HG02981 (cell line): ENCODE results near the gene DCAF6.

Source experiments
- ATAC-seq: cut with Tn5 transposase; IDR thresholded peaks from one replicate; pipeline ENCODE4 v1.9.1; 2021; ENCODE audit warnings: mild to moderate bottlenecking, moderate library complexity; ENCODE audit not compliant: unreplicated experiment

The DCAF6 gene

DNA sequence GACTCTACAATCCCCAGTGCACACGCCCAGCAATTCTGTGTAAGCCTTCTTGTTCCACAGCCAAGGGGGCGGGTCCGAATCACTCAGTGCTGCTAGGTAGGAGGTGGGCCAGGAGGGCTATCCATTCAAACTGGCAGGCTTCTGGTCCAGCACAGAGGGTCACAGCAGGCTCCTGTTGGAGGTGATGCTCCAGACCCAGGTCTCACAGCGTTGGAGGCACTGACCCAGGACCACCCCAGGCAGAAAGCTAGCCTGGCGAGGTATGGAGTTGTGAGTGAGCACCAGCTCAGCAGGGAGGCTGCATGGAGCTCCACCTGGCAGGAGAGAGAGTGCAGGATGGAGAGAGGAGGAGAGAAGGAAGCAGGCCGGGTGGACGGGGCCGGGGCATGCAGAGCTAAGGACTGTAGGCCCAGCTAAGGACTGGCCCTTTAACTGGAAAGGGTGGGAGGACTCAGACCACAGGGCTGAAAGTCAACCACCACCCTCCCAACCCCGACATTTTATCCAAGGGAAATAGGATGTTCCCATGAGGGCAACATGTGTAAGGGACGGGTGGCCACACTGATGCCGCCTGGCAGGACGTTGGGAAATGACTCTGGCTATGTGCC, 161.5 kb downstream of the DCAF6 start:
- no peak for ATAC-seq

DNA sequence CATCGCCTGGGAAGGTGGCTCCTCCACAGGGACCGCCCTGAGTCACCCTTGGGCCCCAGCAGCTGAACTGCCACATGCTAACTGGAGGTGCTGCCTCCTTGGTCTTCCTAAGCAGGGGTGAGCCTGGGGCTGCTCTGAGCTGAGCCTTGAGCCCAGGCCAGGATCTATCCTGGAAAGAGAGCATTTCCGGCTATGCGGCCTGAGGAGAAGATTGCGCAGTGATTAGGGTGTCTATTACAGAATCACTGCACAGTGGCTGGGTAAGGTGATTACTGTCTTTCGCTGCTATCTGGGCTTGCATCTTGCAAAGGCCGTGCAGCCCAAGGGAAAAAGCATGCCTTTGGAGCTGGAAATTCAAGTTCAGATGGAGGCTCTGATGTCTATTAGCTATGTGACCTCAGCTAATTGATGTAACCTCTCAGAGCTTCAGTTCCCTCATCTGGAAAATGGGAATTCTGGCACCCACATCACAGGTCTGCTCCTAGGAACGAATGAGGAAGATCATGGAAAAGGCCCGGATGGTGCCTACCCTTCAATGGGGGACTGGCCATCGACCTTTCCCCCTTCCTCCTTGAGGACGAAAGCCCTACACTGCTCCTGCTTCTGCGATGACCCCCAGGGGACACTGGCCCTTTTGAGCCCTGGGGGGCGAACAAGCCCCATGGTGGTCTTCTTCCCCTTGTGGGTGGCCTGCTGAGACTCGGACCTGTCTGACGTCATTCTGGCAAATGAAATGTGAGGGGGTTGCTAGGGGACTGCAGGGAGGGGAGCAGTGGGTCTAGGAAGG, 162.2 kb downstream of the DCAF6 start:
- ATAC-seq: no peak

DNA sequence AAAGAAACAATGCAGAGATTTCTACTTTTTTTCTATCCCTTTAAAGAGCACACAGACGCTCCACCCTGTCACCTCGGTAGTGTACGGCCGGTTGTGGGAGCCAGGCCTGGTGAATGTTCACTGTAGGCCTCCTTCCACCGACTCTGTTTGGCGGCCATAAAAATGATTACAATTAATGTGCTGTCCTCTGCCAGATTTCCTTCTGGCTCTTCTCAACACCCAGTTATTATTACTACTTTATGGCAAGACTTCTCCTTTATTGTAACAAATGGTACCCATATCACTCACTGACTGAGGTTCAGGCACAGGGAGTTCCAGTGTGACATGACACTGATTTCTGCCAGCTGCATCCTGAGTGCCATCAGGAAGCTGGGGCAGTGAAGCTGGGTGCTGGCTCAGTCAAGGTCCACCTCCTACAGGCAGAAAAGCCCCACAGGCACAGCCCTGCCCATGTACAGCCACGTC, 162.9 kb downstream of the DCAF6 start:
- ATAC-seq: no peak

DNA sequence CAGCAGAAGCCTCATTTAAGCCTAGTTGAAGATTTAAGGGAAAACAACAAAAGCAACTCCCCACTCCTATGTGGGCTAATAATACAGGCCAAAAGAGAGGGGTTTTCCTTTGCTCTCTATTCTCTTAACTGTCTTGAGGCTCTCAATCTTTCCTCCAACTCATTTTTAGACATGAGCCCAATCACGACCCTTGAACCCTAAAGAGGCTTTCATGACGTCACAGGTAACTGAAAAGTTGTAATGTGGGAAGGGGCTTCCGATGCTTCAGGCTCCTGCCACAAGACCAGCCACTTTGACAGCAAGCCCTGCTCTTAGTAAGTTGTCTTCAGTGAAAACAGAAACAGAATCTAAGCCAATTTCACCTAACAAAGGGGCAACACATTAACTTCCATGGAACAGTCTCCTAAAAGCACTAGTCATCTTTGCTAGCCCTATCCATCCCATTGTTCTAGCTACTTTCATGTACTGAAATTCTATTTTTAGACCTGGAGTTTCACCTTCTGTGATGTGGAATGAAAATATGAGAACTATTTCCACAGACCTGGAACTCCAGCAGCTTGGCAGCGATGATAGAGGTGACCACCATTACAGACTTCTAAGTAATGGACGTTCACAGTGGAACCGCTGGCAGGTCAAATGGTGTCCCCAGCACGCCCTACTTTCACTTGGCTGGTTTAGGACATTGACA, 164.0 kb downstream of the DCAF6 start:
- no peak for ATAC-seq

DNA sequence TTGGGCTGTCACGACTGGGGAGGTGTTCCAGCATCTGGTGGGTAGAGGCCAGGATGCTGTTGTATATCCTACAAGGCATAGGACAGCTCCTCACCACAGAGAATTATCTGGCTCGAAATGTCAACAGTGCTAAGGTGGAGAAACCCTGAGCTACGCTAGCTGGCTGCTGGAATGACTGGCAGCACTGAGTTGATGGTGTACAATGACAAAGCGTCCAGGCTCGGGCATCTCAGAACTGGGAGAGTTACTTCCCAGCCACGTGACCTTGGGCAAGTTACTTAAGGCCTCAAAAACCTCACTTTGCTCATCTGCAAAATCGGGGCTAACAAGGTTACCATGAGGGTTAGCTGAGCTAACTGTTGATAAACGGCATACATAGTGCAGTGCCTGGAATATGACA, 164.9 kb downstream of the DCAF6 start:
- ATAC-seq: no peak

DNA sequence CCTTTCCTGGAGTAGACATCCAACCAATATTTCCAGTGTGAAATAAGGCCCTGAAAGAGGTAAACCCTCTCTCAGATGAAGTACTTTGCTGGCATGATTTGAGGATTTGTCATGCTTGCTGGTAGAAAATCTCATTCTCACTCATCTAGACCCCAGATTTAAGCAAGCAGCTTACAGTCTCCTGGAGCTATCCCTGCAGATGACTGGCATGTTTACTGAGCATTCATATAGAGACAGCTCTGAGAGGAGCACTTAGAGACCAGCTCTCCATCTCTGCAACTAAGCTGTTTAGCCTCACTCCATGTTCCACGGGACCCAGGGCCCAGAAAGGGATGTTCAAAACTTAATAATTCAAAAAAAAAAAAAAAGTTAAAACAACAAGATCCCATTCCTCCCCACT, 166.0 kb downstream of the DCAF6 start:
- no peak for ATAC-seq

DNA sequence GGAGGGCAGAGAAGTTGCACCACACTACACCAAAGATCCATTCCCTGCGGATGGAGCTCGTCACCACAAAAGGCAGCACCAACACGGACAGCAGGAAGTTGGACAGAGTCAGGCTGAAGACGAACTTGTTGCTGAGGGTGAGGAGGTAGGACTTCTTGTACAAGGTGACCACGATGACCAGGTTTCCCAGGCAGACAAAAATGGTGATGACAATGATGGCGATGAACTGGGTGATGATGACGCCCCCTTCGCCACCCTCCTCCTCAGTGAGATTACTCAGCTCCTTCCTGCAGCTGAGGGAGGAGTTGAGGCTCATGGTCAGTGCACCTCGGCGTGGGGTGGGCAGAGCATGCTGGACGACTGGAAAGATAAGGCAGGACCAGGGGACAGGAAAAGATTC, 168.1 kb downstream of the DCAF6 start:
- ATAC-seq: no peak

DNA sequence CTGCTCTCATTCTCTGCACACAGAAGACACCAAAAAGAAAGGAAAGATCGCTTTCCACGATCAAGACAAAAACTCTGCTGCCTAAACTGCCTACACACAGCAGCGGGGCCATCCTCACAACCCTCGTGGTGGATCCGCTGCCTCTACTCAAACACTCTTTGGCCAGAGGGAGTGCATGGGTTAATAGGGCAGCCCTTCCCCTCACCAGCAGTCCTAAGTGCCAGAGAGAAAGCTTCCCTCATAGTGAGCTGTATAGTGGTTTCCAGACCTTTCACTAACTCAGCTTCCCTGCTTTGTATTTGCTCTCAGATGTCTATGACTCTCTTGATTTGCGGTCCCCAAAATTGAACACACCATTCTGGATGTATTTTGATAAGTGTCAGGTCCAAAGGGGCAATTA, 169.4 kb downstream of the DCAF6 start:
- ATAC-seq: no peak

DNA sequence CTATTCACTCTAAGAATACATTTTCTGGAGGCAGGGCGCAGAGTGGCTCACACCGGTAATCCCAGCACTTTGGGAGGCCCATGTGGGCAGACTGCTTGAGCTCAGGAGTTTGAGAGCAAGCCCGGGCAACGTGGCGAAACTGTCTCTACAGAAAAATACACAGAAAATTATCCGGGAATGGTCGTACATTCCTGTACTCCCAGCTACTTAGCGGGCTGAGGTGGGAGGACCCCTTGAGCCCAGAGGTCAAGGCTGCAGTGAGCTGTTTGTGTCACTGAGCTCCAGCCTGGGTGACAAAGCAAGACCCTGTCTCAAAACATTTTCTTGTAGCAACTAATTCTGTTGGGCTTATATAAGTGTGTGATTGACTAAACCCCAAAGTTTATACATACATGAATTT, 169.8 kb downstream of the DCAF6 start:
- ATAC-seq: no peak

DNA sequence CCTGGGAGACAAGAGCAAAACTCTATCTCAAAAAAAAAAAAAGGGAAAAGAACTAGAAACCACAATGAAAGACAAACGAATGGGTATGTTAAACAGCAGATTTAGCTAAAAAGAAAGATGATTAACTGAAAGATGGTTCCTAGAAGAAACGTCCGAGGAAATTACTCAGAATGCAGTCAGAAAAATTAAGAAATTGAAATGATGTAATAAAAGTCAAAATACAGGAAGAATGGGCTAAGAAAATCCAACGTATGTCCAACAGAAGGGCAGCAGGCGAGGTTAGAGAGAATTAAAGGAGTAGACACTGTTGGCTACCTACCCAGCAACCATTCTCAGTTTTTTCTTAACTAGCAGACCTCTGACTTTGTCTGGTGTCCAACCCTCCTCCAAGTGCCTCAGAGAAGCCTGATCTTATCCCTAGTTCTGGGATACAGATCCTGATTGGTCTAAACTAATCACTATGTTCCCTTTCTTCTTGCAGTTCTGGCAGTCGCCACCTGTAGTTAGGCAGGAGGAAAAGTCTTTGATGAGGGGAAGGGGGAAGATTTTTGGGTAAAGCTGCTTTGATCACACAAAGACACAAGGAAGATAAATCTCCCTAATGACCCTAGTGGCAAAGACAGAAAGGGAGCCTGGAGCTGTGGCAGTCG, 174.5 kb downstream of the DCAF6 start:
- no peak for ATAC-seq

DNA sequence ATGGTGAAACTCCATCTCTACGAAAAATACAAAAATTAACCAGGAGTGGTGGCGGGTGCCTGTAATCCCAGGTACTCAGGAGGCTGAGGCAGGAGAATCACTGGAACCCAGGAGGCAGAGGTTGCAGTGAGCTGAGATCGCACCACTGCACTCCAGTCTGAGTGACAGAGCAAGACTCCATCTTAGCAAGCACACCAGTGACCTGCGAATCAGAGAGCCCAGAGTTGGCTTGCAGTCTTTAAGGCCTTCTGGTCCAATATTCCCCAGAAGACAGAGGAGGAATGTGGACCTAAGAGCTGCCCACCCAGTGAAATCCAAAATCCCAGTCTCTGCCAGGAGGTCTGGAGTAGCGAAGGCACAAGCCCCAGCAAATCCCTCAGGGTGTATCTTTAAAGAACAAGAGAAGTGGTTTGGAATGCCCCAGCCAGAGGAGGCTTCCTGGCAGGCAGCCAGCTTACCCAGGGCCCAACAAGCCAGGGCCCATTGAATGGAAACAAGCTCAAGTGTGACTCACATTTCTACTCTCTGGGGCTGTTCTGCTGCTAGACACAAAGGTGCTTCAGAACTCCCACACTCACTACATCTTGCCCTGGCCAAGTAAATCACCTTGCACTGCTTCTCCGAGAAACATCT, 176.3 kb downstream of the DCAF6 start:
- no peak for ATAC-seq

DNA sequence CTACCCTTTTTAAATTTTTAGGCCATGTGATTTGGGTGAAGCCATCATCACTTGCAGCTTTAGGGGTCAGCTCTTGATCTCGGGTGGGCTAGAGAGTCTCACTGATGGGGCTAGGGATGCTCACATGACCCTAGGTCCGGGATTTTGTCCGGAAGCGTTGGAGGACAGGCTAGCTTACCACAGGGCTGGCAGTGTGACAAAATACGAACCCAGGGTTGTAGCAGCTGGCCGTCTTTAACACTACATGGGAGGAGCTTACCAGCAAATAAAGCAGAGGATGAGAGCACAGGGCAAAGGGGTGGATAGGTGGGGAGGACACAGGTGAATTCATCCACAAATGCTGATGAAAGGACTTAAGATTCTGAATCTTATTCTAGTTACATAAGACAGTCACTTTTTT, 178.4 kb downstream of the DCAF6 start:
- no peak for ATAC-seq

DNA sequence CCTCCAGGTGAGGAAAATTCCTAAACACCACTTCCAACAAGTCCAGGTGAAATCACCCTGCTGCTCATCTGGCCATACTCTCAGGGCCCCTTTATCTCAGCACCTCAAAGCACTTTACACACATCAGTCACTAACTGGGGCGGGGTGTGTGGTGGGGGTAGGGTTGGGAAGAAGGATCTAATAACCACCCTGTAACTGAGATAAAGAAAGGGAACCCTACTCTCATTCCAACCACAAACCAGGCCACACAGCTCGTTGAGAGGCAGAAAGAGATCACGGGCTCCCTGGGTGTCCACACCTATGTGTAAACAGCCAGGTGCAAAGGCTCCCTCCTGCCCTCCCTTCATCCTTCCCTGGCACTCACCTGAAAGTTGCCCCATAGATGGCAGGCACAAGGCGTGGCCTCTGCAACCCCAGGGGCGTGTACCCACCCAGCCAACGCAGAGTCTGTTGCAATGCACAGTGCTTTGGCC, 179.9 kb downstream of the DCAF6 start:
- ATAC-seq: no peak

DNA sequence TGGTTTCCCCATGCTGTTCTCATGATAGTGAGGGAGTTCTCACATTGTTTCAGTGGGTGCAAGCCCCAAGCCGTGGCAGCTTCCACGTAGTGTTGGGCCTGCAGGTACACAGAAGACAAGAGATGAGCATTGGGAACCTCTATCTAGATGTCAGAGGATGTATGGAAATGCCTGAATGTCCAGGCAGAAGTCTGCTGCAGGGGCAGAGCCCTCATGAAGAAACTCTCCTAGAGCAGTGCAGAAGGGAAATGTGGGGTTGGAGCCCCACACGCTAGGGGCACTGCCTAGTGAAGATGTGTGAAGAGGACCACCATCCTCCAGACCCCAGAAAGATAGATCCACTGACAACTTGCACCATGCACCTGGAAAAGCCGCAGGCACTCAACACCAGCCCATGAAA, 183.3 kb downstream of the DCAF6 start:
- no peak for ATAC-seq

DNA sequence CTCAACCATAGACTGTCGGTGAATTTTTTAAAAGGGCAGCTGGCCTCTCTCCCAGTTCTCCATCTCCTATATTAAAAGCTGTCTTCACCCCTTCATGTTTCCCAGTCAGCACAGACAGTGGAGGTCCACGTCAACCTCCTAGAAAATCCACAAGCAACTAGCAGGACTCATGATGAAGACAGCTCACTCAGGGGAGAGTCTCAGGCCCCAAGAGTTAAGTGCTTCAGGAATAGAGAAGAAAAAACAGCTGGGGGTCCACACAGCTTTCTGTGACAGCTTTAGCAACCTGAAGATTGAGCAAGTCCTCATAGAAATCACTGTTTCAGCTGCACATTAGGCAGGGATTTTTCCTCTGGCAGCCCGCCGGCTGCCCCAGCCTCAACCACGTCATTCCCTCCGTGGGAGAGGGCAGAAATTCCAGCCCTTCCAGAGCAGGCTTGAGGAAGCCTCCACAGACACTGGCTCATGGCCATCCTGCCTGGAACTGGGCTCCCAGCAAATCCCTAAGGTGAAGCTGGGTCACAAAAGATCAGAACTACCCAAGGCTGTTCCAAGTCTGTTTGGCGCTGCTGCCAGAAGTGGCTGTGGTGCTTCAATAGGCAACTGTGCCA, 185.0 kb downstream of the DCAF6 start:
- no peak for ATAC-seq

DNA sequence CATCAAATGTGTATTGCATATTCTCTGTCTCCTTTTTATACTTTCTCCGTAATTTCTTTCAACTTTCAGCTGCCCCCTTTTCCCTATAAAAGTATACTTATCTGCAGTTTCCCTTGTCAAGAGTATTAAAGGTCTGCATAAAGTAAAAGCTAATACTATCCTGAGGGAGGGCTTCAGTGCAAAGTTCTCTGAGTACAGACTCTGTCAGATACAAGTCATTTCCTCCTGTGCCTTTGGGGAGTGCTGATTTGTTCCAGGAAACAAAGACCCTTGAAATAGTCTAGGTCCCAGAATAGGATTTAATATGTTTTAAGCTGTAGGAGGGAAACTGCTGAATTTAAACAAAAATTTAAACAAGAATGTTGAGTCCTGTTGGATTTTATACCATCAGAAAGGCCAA, 188.6 kb downstream of the DCAF6 start:
- no peak for ATAC-seq
